SH-SY5Y (cell line): ENCODE results near the gene IMPACT.

Experiments used
- GATA2 ChIP-seq: IDR thresholded peaks from 2 replicates; pipeline ENCODE4 v1.6.1; 2011; ENCODE audit warnings: mild to moderate bottlenecking, low read depth, low read length
- GATA3 ChIP-seq: IDR thresholded peaks from 2 replicates; pipeline ENCODE4 v1.6.1; 2011; ENCODE audit warnings: low read depth, mild to moderate bottlenecking, low read length, moderate library complexity

GRCh38 chr18:24447961-24448360, 21.5 kb downstream of the IMPACT start:
- TF ChIP-seq GATA2 (no peak), GATA3 (no peak)
